Smooth muscle cell (in vitro differentiated cells): Measurements from ENCODE around the gene LORICRIN. TPM values are rescaled to one million over a fixed set of nuclear protein-coding genes. Genes with fewer than 3 reads are reported as not detected.
"Not testable (repeated sequence)": the region's sequence is repeated elsewhere in the genome, so short reads cannot be mapped to it uniquely, and the experiment has no call there.

Experiments used
- DNase-seq: peaks from one replicate; lab custom pipeline; 2025; ENCODE audit not compliant: unreplicated experiment; lab: John Stamatoyannopoulos, UW
- H2AFZ ChIP-seq: fragments of 200-600 bp; sonication (generic); 2 replicates; pipeline ENCODE4 v1.6.0; 2016; ENCODE audit warnings: antibody characterized with exemption, low read depth, mild to moderate bottlenecking
- H3F3A ChIP-seq: fragments of 200-600 bp; sonication (generic); 2 replicates; pipeline ENCODE4 v1.6.0; 2017; ENCODE audit warnings: antibody characterized with exemption, low read depth
- H3K27ac ChIP-seq: fragments of 200-600 bp; sonication (generic); 2 replicates; pipeline ENCODE4 v1.5.1; 2016; ENCODE audit warnings: low read depth, mild to moderate bottlenecking
- H3K27me3 ChIP-seq: fragments of 200-600 bp; sonication (generic); 2 replicates; pipeline ENCODE4 v1.6.1; 2016; ENCODE audit warnings: low read depth, mild to moderate bottlenecking
- H3K36me3 ChIP-seq: fragments of 200-600 bp; sonication (generic); 2 replicates; pipeline ENCODE4 v1.5.1; 2016; ENCODE audit warnings: low read depth
- H3K4me1 ChIP-seq: fragments of 200-600 bp; sonication (generic); 2 replicates; pipeline ENCODE4 v1.5.1; 2016; ENCODE audit warnings: low read depth
- H3K4me2 ChIP-seq: fragments of 200-600 bp; sonication (generic); 2 replicates; pipeline ENCODE4 v1.6.0; 2016; ENCODE audit warnings: mild to moderate bottlenecking
- H3K4me3 ChIP-seq: fragments of 200-600 bp; sonication (generic); 2 replicates; pipeline ENCODE4 v1.5.1; 2016; ENCODE audit warnings: mild to moderate bottlenecking
- H3K79me2 ChIP-seq: fragments of 200-600 bp; sonication (generic); 2 replicates; pipeline ENCODE4 v1.6.0; 2016; ENCODE audit warnings: low read depth, mild to moderate bottlenecking
- H3K9ac ChIP-seq: fragments of 200-600 bp; sonication (generic); 2 replicates; pipeline ENCODE4 v1.6.0; 2016; ENCODE audit warnings: low read depth
- H3K9me3 ChIP-seq: fragments of 200-600 bp; sonication (generic); replicated peaks from 2 replicates; pipeline ENCODE4 v1.5.1; 2016; ENCODE audit warnings: low read depth
- H4K20me1 ChIP-seq: fragments of 200-600 bp; sonication (generic); 2 replicates; pipeline ENCODE4 v1.6.0; 2016; ENCODE audit warnings: low read depth
- CTCF ChIP-seq: fragments of 200-600 bp; sonication (generic); IDR thresholded peaks from 2 replicates; pipeline ENCODE4 v1.5.1; 2017; ENCODE audit warnings: borderline replicate concordance, mild to moderate bottlenecking, antibody characterized with exemption; ENCODE audit not compliant: insufficient read depth, poor library complexity, severe bottlenecking
- WGBS: methylation state at CpG from one replicate; pipeline ENCODE4 v1.1.7; 2016; ENCODE audit warnings: low lambda C conversion rate; 5-methylcytosine and 5-hydroxymethylcytosine counted together
- polyA plus RNA-seq: library from polyadenylated mRNA; unstranded; fragments of >200 nt; fragmentation: Nextera tagmentation; extraction: Ambion mirVana; gene quantifications from 2 replicates; pipeline ENCODE4 v1.2.1, GENCODE V29; 2016
- total RNA-seq: library from RNA; depleted of rRNA; stranded (reverse); fragments of >200 nt; gene quantifications from 2 replicates; pipeline ENCODE4 v1.2.3, GENCODE V29; 2014

LORICRIN gene
- total and polyA plus RNA-seq, 2 experiments from 2014 or later = not detected

DNA sequence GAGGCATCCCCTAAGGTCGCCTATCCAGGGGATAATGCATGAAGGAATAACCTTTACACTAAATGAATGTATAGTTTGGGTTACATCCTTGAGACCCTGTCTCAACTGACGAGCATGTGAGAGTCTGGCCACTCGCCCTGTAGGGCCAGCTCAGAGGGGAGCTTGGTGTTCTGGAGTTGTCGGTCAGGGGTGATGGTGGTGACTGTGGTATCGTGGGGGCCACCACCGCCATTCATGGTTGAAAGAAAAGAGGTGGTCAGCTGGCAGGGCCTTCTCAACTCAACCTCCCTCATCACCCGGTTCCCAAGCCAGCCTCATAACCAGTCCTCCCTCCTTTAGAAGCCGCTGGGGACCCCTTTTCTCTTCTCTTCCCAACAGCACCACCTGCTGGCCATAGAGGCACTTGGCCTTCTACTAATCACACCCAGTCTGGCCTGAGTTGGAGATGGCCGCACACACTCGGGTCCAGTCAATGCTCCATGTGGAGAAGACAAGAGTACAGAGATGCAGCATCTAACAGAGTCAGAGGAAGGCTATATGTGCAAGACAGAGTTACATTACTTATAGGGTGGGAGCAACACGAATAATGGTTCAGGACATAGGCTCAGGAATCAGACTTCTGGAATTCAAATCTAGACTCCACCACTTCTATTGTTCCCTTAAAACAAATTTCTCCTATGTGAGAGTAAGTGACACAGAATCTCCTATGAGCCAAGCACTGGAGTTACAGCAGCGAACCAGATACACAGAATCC, 30.2 kb upstream of the LORICRIN start:
- H3K9me3 ChIP-seq, H3K27ac ChIP-seq, H3K4me2 ChIP-seq, H3K9ac ChIP-seq, H3K27me3 ChIP-seq, DNase-seq, H4K20me1 ChIP-seq, H3K4me3 ChIP-seq, H3K36me3 ChIP-seq, H2AFZ ChIP-seq, H3K4me1 ChIP-seq, H3K79me2 ChIP-seq, H3F3A ChIP-seq: not testable (repeated sequence)
- peak; percentile 14 for TF ChIP-seq CTCF
- WGBS = 48% methylated on average over 12 of the region's 12 CpGs

DNA sequence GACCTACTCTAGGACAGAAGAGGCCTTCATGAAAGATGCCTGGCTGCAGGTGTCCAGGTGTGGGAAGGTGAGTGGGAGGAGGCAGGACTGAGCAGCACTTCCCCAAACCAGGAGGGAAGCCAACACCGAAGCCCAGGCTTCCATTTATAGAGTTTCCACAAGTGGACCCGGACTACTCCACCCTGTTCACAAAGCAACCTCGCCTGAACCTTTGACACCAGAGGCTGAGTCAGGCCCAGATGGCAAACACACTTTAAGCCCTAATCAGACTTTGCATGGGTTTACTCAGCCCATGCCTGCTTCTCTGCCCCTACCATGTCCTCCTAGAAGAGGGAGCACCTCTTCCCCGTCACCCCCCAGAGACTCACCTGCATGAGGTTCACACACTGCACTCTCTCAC, 28.1 kb upstream of the LORICRIN start:
- TF ChIP-seq CTCF = no peak
- WGBS = 61% methylated on average over 4 of the region's 4 CpGs

DNA sequence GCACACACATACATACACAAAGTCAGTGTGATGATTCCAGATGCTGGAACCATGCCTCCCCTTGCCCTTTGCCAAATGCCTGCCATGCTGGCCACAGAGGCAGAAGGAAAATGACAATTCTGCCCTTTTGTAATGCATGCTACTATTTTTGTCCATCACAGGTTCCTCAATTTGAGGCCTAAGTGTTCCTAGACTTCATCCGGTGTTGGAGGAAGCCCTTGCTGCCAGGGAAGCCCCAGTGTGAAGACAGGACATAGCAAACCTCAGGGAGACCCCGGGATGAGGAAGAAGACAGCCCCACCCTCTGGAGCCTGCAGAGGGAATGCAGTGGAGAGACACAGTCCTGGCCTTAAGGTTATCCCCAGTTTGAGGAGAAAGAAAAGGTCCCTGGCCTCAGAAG, 27.7 kb upstream of the LORICRIN start:
- no peaks in the 10 kb centered on the region for H3K27me3 ChIP-seq
- no peaks in the 10 kb centered on the region for H3K4me1 ChIP-seq
- H3K4me3 ChIP-seq = no peak overlapping the region
- no peak overlapping the region for H3K4me2 ChIP-seq
- no peak overlapping the region for H2AFZ ChIP-seq
- no peak for DNase-seq
- H3F3A ChIP-seq = no peaks in the 10 kb centered on the region
- no peaks in the 10 kb centered on the region for H3K9me3 ChIP-seq
- no peak overlapping the region for H3K9ac ChIP-seq
- no peak for TF ChIP-seq CTCF
- H3K36me3 ChIP-seq = no peaks in the 10 kb centered on the region
- WGBS = 63% methylated on average over 2 of the region's 2 CpGs
- H4K20me1 ChIP-seq = no peaks in the 10 kb centered on the region
- H3K79me2 ChIP-seq = no peaks in the 10 kb centered on the region
- H3K27ac ChIP-seq = no peak overlapping the region

More for the DNA sequence above, 28.1 kb upstream of the LORICRIN start:
- Histone ChIP-seq H3K4me1 (no peaks in the 10 kb centered on the region), H3K4me3 (no peak overlapping the region), H3K27ac (no peak overlapping the region), H3K27me3 (no peaks in the 10 kb centered on the region), H4K20me1 (no peaks in the 10 kb centered on the region), H3K79me2 (no peaks in the 10 kb centered on the region), H2AFZ (no peak overlapping the region), H3K9ac (no peak overlapping the region), H3F3A (no peaks in the 10 kb centered on the region), H3K9me3 (no peaks in the 10 kb centered on the region), H3K36me3 (no peaks in the 10 kb centered on the region), H3K4me2 (no peak overlapping the region)
- no peak for DNase-seq

GRCh38 chr1:153232553-153232952, 26.9 kb upstream of the LORICRIN start:
- Histone ChIP-seq H3K4me3 (no peak overlapping the region), H2AFZ (no peak overlapping the region), H3K36me3 (no peaks in the 10 kb centered on the region), H3K79me2 (no peaks in the 10 kb centered on the region), H3K9ac (no peak overlapping the region), H3K4me2 (no peak overlapping the region), H3K4me1 (no peaks in the 10 kb centered on the region), H3K27ac (no peak overlapping the region), H3K27me3 (no peaks in the 10 kb centered on the region), H3F3A (no peaks in the 10 kb centered on the region), H4K20me1 (no peaks in the 10 kb centered on the region), H3K9me3 (no peaks in the 10 kb centered on the region)
- TF ChIP-seq CTCF = no peak
- 46% methylated on average over 3 of the region's 3 CpGs for WGBS
- DNase-seq = no peak
